Suppressor macrophage treated with lipopolysaccharide for 4 hours (primary cell): ENCODE results near the gene TDRD10.

Experiments used
- DNase-seq: peaks from one replicate; pipeline ENCODE4 v3.0.0-alpha.2; 2020

Gene TDRD10

DNA sequence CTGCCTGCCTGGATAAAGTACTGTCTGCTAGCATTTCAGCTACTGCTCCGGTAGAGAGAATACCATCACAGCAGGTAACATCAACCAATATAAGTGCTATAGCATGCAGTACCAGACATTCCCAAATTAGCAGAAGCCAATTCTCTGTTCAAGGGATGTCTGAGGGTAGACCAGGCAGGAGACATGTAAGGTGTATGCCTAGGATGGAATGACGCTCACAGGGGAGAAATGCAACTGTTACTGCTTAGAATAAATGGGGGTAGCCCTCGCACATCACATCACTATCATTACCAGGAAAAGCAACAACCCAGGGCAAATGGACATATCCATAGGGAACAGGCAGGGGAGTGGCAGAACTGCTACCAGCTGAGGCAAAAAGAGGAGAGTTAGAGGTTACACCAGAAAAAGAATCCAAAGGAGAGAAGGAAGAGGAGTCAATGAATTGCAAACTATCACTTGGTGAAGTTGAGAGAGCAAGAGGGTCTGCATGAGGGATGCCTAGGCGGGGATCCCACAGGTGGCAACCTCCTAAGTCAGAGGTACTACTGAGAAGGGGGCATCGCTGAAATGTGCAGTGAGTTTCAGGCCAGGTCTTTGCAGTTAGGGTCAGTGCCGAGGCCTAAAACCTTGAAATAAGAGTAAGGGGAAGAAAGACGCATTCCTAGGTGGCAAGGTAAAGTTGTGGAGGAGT is 55.4 kb downstream of the TDRD10 start:
- no peak for DNase-seq

DNA sequence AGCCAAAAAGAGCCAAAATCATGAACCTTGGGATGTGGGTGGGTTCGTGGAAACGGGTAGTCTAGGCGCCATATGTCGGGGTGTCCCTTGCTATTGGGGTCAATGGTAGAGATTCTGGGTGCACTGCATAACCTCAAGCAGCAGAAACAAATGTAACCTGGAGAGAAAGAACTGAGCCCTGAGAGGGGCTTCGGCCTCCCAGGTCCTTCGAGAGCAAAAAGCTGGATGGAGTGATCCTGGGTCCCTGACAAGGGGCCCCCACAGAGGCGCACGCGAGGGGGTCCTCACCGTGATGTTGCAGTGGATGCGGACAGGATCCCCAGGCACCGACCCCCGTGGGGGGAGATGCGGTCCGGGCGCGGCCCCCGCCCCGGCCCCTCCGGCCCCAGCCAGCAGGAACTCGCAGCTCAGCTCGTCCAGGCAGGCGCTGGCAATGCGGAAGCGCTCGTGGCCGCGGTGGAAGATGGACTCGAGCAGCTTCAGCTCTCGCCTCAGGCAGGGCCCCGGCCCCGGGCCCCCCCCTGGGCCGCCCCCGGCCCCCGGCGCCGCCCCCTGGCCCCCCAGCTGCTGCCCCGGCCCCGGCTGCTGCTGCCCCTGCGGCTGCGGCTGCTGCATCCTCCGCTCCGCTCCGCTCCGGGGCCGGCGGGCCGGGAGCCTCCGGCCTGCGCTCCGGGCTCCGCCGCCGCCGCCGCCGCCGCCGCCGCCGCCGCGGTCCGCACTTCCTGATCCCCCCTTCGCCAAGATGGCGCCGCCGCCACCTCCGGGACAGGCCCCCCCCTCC is 56.1 kb downstream of the TDRD10 start, which contains the start of gene UBE2Q1:
Gene UBE2Q1, minus strand, starts transcription at position 724 of the 781 bp plus-strand sequence. Its CDS starts 109 bp downstream, at position 615.
- peak; percentile 55 for DNase-seq

DNA sequence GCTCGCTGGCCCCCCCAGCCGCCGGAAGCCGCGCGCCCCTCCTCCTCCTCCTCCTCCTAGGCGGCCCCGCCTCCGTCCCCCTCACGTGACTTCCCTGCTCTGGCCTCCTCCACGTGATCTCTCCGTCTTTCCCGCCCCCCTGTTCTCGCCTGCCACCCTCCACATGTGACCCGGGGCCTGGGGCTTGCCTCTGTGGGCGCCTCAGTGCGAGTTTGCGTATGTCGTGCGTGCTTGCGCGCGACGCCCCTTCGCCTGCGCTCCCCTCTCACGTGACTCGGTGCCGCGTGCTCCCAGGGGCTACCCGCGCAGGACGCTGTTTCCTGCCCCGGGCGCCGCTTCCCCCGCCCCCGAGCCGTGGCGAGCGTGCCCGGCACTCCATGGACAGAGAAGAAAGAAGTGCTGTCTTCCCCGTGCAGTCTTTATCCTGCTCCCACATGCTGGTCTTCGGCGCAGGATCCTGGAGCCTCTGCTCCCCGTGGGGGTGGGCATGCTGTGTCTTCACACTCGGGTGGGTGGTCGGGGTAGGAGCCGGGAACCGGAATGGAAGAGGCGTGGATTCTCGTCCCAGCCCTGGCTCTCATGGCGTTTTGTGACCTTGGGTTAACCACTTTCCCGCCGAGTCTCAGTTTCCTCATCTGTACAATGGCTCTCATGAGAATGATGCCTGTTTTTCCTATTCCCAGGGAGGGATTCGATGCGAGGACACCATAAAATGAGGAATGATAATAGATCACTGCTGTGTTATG is 56.9 kb downstream of the TDRD10 start:
- peak; percentile 99 for DNase-seq

DNA sequence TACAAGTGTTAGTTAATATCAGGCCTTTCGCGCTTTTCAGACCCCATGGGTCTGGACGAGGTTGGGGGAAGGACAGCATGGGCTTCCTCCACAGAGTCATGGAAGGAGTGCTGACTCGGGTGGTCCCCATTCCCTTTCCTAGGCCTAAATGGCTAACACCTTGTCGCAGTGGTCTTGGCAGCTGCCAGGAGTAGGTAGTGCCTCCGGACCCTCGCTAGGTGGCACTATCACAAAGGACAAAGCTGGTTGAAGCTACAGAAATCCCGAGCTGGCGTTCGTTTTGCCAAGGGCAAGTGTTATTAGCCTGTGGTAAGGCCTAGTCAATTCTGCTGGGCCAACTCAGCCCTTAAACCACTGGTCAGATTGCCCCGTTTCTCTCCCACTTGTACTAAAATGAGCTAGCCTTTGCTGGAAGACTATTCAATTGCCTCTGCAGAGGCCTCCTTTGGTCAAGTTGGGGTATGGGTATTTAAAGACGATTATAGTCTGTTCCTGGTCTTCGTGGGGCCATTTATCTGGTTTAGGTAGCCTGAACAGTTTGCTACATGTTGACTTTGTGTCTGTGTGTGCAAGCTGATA is 57.5 kb downstream of the TDRD10 start:
- peak; percentile 91 for DNase-seq

DNA sequence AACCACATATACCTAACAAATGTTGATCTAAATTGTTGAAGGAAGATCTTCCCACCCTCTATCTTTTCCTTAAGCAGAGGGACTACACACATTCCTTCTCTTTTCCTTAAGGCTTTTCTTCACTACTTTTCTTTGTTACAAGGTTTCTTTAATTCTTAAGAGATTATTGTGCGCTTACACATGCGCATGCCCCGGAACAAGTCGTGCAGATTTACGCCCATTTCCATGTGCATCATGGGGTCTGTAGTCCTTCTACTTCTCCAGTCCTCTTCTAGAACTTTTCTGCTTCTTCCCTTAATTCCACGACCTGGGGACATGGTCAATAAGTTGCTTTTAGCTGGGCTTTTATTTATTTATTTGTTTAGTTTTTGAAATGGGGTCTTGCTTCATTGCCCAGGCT is 63.9 kb downstream of the TDRD10 start:
- no peak for DNase-seq

DNA sequence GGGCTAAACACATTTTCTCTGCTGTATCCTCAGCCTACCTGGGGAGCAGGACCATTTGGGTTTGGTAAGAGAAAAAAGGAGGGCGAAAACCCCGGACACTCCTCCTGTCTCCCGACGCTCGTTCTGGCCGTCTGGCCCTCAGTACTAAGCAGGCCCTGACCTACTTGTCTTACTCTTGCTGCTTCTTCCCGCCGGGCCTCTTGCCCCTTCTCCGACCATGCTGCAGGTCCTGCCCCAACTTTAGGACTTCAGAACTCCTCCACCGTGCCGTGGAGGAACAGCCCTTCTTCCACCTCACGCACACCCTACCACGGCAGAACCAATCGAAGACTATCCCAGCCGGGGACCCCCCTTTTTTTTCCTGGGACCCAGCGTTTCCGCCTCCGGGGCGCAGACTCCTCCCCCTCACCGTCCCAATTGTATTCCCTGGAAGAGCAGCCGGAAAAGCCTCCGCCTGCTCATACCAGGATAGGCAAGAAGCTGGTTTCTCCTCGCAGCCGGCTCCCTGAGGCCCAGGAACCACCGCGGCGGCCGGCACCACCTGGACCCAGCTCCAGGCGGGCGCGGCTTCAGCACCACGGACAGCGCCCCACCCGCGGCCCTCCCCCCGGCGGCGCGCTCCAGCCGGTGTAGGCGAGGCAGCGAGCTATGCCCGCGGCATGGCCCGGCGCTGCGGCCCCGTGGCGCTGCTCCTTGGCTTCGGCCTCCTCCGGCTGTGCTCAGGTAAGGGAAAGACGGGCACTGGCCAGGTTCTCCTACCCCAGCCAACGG is 65.6 kb downstream of the TDRD10 start, which contains the start of gene CHRNB2:
Gene CHRNB2, plus strand, starts transcription at position 393 of the 771 bp plus-strand sequence. Its CDS starts 267 bp downstream, at position 660.
- DNase-seq: peak; percentile 65

DNA sequence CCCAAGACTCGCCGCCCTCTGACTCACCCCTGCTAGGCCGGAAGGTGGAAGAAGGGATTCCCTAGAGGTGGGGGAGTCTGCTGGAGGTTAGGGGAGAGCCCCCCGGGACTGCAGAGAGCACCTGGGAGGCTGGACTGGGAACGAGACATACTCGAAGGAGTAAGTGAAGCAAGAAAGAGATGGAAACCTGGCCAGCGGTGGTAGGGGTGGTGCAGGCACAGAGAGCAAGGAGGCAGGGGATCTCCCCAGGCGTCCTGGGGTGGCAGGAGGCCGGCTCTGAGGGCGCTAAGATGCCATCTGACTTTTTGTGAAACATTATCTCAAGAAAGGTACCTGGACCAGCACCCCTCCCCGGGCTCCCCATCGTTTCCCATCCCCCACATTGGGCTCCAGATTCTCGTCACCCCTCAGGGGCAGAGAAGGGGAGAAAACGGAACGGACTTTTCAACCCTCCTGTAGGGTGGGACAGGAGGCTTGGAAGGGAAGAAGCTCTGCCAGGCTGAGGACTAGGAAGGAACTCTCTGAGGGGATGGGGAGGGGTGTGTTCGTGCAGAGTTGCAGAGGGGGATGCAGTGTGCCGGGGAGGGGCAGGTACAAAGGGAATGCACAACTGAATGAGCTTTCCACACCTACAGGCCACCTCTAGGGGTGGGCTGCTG is 66.3 kb downstream of the TDRD10 start:
- no peak for DNase-seq

DNA sequence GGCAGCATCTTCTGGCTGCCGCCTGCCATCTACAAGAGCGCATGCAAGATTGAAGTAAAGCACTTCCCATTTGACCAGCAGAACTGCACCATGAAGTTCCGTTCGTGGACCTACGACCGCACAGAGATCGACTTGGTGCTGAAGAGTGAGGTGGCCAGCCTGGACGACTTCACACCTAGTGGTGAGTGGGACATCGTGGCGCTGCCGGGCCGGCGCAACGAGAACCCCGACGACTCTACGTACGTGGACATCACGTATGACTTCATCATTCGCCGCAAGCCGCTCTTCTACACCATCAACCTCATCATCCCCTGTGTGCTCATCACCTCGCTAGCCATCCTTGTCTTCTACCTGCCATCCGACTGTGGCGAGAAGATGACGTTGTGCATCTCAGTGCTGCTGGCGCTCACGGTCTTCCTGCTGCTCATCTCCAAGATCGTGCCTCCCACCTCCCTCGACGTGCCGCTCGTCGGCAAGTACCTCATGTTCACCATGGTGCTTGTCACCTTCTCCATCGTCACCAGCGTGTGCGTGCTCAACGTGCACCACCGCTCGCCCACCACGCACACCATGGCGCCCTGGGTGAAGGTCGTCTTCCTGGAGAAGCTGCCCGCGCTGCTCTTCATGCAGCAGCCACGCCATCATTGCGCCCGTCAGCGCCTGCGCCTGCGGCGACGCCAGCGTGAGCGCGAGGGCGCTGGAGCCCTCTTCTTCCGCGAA is 69.4 kb downstream of the TDRD10 start:
- no peak for DNase-seq

DNA sequence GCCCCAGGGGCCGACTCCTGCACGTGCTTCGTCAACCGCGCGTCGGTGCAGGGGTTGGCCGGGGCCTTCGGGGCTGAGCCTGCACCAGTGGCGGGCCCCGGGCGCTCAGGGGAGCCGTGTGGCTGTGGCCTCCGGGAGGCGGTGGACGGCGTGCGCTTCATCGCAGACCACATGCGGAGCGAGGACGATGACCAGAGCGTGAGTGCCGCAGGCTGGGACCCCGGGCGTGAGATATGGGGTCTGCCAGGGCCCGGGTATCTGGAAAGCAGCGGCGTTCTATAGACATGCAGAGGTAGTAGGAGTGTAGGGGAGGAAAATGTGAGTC is 69.9 kb downstream of the TDRD10 start:
- DNase-seq: no peak

DNA sequence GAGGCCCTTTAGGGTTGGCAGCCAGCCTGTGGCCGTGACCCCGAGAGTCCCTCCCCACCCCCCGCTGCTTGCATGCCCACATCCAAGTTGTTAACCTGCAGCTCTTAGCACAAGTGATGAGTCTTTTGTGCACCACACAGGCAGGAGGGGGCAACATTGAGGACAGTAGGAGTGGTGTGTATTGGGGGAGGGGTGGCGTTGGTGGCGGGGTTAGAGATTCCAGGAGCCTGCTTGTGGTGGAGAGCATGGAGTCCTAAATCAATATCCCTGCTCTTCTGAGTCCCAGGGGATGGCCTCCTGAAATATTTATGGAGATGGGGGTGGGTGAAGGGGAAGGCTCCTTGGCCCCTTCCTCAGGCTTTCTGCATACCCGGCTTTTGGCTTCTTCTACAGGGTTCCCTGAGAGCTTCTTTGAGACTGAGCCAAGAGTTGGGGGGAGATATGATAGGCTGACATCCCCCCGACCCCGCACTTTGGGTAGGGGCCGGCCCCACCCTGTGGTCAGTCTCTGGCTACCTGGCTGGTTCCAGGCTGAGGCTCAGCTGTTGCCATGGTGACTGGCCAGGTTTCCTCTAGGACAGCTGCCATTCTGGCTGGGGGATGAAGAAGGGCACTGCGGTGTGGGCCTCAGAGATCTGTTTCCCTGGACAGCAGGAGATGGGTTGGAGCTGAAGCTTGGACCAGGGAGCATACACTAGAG is 70.6 kb downstream of the TDRD10 start:
- no peak for DNase-seq

DNA sequence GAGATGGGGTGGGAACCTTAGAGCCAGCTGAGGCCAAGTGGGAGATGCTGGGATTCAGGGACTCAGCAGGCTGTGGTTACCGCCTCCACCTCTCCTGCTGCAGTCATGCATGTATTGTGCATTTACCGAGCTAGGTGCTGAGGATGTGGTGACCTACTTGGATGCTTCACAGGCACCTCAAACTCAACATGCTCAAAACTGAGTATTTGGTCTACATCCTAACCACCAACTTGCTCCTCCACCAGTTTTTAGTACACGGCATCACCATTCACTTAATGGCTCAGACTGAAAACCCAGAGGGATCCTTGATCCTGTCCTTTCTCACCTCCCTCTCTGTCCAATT is 71.1 kb downstream of the TDRD10 start:
- no peak for DNase-seq

DNA sequence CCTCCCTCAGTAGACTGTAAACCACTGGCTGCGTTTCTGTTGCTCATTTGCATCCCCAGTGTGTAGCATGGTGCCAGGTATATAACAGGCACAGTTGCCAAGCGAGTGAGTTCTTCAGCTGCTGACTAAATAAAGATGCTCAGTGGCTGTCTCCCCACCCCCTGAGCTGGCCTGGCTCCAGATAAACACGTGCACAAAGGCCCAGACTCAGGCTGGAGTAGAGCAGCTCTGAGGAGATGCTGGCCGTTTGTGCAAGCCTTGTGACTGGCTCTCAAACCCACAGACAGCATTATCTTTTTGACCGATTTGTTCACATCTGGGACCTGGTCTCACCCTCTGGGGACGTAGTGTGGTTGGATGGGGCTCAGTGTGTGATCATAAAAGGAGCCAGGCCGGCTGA is 72.7 kb downstream of the TDRD10 start:
- DNase-seq: no peak

DNA sequence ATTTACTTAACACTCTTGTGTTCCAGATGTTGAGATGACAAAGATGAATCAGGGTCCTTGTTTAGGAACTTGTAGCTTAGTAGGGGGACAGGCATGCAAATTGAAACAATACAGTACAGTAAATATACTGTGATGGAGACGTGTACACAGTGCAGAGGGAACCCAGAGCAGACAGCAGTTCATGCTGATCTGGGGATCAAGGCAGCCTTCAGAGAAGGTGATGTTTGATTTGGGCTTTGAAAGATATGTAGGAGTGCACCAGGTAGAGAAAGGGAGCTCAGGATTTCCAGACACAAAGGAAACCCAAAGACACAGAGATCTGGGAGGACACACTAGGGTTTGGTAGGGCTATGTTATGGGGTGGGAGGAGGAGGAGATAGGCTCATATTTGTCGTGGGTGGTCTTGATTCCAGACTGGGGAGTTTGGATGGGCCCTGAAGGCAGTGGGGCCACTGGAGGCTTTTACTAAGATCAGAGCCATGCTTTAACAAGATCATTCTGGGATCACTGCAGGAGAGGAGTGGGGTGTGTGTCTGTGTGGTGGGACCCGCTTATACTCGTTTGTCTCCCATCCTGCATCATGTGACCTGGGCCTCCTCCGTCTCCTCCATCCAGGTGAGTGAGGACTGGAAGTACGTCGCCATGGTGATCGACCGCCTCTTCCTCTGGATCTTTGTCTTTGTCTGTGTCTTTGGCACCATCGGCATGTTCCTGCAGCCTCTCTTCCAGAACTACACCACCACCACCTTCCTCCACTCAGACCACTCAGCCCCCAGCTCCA is 73.3 kb downstream of the TDRD10 start:
- DNase-seq: no peak

DNA sequence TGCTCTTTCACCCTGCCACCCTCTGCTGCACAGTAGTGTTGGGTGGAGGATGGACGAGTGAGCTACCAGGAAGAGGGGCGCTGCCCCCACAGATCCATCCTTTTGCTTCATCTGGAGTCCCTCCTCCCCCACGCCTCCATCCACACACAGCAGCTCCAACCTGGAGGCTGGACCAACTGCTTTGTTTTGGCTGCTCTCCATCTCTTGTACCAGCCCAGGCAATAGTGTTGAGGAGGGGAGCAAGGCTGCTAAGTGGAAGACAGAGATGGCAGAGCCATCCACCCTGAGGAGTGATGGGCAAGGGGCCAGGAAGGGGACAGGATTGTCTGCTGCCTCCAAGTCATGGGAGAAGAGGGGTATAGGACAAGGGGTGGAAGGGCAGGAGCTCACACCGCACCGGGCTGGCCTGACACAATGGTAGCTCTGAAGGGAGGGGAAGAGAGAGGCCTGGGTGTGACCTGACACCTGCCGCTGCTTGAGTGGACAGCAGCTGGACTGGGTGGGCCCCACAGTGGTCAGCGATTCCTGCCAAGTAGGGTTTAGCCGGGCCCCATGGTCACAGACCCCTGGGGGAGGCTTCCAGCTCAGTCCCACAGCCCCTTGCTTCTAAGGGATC is 74.0 kb downstream of the TDRD10 start:
- DNase-seq: no peak

DNA sequence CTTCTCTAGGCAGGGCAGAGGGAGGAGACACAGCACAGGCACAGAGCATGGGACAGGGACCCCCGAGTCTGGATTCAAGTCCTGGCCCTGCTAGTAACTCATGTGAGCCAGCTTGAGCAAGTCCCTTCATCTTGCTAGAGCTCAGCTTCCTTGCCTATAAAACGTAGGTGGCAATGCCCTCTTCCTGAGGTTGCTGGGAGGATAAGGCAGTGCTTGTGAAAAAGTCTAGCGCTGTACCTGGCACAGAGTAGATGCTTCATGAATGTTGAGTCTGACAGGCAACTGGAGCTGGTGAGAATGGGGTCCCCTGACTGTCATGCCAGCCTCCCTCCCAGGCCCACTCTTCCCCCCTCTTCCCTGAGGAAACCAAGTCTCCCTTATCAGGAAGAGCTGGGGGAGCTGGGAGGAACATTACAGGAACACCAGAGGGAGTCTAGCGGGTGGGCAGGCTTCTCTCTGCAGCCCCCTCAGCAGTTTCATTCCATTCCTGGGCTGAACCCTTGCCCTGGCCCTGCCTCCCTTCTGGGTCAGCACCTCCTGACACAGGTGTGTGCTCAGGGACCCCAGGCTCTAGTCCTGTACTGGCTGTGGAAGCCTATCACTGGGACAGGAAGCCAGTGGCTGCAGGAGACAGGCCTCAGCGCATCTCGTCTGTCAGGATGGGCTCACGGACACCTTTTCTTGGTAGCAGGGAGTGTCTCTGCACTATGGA is 75.5 kb downstream of the TDRD10 start:
- DNase-seq: no peak

DNA sequence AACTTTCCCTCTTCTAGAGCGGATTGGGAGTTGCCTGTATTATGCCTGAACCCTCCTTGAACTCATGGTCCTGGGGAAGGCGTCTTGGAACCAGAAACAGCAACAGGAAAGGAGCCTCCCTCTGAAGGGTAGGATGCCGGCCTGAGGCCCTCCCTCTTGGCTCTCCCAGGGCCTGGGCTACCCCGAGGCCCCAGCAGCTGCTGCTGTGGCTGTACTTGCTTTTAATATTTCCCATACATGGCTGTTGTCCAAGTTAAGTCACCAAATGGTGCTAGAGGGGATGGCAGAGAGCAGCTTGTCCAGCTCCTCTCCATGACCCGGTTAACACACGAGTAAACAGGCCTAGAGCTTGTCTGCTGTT is 76.0 kb downstream of the TDRD10 start:
- DNase-seq: no peak

DNA sequence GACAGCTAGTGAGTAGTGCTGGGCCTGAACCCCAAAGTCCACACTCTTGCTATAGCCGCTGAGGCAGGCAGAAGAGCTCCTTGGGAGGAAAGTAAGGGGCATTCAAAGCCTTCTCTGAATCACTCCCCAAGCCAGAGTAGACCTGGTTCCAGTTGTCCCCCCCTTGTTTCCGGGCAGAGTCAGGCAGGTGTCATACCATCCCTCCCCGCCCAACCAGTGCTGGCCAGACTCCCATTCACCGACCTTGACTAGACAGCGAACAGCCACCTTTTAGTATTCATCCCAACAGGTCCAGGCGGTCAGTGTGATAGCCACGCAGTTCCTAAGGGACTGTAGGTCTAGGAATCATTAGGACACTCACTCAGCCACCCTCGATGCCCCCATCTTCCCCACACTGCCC is 77.4 kb downstream of the TDRD10 start:
- DNase-seq: no peak

DNA sequence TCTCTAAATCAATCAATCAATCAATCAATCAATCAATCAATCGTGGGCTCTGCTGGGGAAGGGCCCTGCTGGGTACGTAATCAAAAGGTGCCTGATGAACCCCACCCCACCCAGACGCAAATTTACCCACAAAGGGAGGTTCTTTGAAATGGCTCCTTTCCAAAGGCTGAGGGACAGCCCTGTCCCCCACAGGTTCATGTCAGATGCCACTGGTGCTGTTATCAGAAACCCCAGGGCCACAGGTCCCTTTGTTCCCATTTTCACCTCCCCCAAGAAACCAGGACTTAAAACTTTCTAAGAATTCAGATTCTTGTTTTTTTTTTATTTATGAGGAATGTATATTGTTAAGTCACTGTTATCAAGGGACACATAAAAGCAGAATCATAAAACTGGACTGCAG is 79.7 kb downstream of the TDRD10 start:
- DNase-seq: no peak

DNA sequence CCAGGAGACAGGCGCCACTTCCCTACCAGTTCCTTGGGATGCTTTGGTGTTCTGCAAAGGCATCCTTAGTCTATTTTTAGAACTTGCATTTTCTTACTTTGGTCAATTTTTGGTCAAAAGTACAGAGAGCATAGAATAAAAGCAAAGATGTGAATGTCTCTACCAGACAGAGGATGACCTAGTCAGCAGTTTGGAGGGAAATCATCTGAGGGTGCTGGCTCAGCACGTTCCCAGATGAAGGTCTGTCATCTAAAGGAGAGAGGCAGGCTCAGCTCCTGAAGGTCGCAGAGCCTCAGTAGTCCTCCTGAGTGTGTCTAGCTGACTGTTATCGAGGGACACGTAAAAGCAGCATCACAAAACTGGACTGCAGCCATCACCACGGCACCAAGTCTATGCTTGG is 80.9 kb downstream of the TDRD10 start:
- no peak for DNase-seq
